Left lung (tissue), 10 donors: ENCODE data around the gene GAREM1. TPM values are rescaled to one million over a fixed set of nuclear protein-coding genes. Genes with fewer than 3 reads are reported as not detected.

Experiments
- ATAC-seq: fragments of 200-7000 bp; cut with Tn5 transposase; one replicate; pipeline ENCODE4 v1.9.1; 2020; ENCODE audit warnings: moderate library complexity
- DNase-seq, 4 donors: peaks; one replicate each; pipeline ENCODE4 v3.0.0-alpha.2; 2013 to 2020
- H3K27ac ChIP-seq, 2 donors: fragments of 200-600 bp; sonication (generic) in 1 of 2; one replicate each; pipeline versions ENCODE4 v1.5.0 to v1.8.0; 2020 to 2021
- H3K27me3 ChIP-seq, 2 donors: fragments of 200-600 bp; sonication (generic) in 1 of 2; one replicate each; pipeline versions ENCODE4 v1.5.0 to v1.8.0; 2020 to 2021
- H3K36me3 ChIP-seq, 2 donors: fragments of 200-600 bp; sonication (generic) in 1 of 2; one replicate each; pipeline versions ENCODE4 v1.5.0 to v1.8.0; 2020 to 2021
- H3K4me1 ChIP-seq, 2 donors: fragments of 200-600 bp; one replicate each; pipeline ENCODE4 v1.8.0; 2021
- H3K4me3 ChIP-seq, 2 donors: fragments of 200-600 bp; sonication (generic) in 1 of 2; one replicate each; pipeline versions ENCODE4 v1.5.0 to v1.8.0; 2020 to 2021; ENCODE audit warnings: mild to moderate bottlenecking in 1 of 2
- H3K9me3 ChIP-seq, 2 donors: fragments of 200-600 bp; sonication (generic) in 1 of 2; one replicate each; pipeline versions ENCODE4 v1.5.0 to v1.8.0; 2020 to 2021
- intact Hi-C, 2 donors: fragments of 100-400 bp; cut with DNase I; formaldehyde crosslinking; loops; one replicate each; pipeline versions ENCODE4 v1.11.2 to v1.14.2; 2022
- polyA plus RNA-seq, 6 donors: library from polyadenylated mRNA; unstranded; fragments of 120-200 nt; gene quantifications; one replicate each; pipeline ENCODE4 v1.2.1, GENCODE V29; 2013; ENCODE audit not compliant: insufficient read length in 6 of 6
- total RNA-seq, 2 donors: library from RNA; stranded (reverse); fragmentation: NEBNext Ultra II Directional; extraction: Animal tissue kit (Norgen Biotek cat#: 25700); gene quantifications; one replicate each; pipeline ENCODE4 v1.2.1, GENCODE V29; 2021
- TF ChIP-seq, protein P1 (sequence below), 2 donors: fragments of 200-600 bp; sonication (generic) in 1 of 2; IDR thresholded peaks; one replicate each; pipeline versions ENCODE4 v1.5.0 to v1.8.0; 2021; ENCODE audit warnings: antibody characterized with exemption in 2 of 2
- donor health status: DM: no; HTN: yes; CAD: no.
- donor health status: DM: no; HTN: no; CAD: no.

The GAREM1 gene
- total and polyA plus RNA-seq, 8 donors, result 10.3 to 20.2 (median 13.1) TPM

DNA sequence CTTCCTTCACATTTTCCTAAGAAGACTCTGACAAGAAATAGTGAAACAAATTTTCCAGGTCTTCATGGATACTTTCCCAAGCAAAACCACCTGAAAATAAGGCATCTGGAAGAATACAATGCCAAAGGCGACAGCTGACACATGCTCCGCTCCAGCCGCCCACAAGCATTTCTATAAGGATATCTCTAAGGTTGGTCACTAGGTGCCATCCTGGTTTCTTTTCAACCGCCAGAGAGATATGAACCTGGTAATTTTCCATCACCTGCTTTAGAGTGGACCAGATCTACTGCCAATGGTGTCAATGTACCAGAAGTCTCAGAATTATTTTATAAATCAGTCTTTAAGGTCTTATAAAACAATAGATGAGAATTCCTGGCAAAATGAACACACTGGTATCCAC is 97.2 kb downstream of the GAREM1 start:
- H3K27ac ChIP-seq, result no peak overlapping the region
- no peaks in the 10 kb centered on the region for H3K4me1 ChIP-seq
- no peaks in the 10 kb centered on the region for H3K36me3 ChIP-seq
- no peak overlapping the region for H3K4me3 ChIP-seq
- no peaks in the 10 kb centered on the region for H3K27me3 ChIP-seq
- intact Hi-C loops, result no loop called here
- TF ChIP-seq, protein P1, sequence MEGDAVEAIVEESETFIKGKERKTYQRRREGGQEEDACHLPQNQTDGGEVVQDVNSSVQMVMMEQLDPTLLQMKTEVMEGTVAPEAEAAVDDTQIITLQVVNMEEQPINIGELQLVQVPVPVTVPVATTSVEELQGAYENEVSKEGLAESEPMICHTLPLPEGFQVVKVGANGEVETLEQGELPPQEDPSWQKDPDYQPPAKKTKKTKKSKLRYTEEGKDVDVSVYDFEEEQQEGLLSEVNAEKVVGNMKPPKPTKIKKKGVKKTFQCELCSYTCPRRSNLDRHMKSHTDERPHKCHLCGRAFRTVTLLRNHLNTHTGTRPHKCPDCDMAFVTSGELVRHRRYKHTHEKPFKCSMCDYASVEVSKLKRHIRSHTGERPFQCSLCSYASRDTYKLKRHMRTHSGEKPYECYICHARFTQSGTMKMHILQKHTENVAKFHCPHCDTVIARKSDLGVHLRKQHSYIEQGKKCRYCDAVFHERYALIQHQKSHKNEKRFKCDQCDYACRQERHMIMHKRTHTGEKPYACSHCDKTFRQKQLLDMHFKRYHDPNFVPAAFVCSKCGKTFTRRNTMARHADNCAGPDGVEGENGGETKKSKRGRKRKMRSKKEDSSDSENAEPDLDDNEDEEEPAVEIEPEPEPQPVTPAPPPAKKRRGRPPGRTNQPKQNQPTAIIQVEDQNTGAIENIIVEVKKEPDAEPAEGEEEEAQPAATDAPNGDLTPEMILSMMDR (IDR thresholded peaks at IDR 0.05), result no peak
- no peaks in the 10 kb centered on the region for H3K9me3 ChIP-seq
- DNase-seq, result no peak
- ATAC-seq, result no peak

DNA sequence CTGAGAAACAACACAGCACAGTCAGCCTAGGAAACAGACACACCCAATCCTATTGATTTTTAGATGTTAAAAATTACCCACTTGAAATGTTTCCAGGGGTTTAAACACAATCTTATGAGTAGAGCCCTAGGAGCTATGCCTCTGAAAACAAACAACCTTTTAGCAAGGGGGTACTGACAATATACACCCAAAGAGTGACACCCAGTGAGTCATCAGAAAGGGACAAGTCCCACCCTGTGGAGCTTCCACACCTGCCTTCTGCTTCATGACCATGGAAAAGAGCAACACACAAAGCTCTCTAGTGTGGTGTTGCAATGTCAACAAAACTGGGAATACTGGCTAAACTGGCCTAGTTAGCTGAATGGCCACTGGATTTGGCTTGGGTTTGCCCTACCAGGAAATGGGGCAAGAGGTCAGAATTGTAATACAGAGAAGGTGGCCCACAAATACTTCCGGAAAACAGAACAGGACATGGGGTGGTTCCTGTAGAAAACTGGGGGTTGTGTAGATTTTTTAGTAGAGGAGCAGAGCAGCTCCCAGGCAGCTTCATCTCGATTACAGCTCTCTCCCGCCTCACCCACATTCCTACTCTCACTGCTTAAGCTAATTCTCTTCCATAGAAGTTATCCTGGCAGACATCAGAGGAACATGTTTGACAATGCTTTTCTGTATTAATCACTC is 98.2 kb downstream of the GAREM1 start:
- DNase-seq, result peak in 2 of 4 donors; percentile 42 to 68

DNA sequence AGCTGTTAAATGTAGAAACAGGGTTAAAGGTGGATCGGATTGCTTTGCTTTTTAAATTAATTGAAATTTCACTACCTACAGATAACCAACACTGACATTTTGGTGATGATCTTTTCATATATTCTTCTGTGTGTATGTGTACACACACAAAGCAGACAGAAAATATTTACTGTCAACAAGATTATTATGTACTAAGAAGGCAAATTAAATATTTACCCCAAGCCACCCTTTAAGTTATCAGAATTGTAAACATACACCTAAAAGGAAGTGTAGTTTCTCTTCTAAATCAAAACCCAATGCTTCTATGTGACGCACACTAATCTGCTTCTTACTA is 98.7 kb downstream of the GAREM1 start:
- no peak overlapping the region for H3K4me3 ChIP-seq
- peak overlapping the region; percentile 45 to 47 for H3K27ac ChIP-seq

More for the DNA sequence above, 98.2 kb downstream of the GAREM1 start:
- peak; percentile 88 for ATAC-seq
- Histone ChIP-seq H3K4me1 (no peaks in the 10 kb centered on the region), H3K9me3 (no peaks in the 10 kb centered on the region), H3K27me3 (no peaks in the 10 kb centered on the region), H3K27ac (peak overlapping the region; percentile 45 to 47), H3K4me3 (no peak overlapping the region), H3K36me3 (no peaks in the 10 kb centered on the region)
- TF ChIP-seq, protein P1 (IDR thresholded peaks at IDR 0.05), result no peak
- intact Hi-C loops, result no loop called here

DNA sequence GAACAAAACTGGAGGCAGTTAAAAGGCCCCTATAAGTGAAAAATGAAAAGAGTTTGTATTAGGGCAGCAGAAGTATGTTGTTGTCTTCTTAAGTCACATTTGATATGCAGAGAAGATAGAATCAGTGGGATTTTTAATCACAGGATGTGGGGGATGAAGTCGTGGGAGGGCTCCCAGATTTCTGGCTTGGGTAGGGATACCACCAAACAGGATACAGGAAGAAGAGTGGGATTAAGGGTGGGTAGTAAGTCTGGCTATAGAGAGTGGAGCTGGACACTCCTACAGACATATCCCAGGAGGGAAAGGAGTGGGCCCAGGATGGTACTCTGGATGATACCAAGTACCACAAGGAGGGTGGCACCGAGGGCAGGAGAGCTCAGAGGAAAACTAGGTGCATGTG is 99.3 kb downstream of the GAREM1 start:
- TF ChIP-seq, protein P1 (IDR thresholded peaks at IDR 0.05), result no peak
- Histone ChIP-seq H3K27ac (peak overlapping the region; percentile 45 to 47), H3K4me3 (no peak overlapping the region), H3K36me3 (no peaks in the 10 kb centered on the region), H3K9me3 (no peaks in the 10 kb centered on the region), H3K4me1 (no peaks in the 10 kb centered on the region), H3K27me3 (no peaks in the 10 kb centered on the region)
- no peak for ATAC-seq
- DNase-seq, result no peak
- intact Hi-C loops, result no loop called here

More for the DNA sequence above, 98.7 kb downstream of the GAREM1 start:
- Histone ChIP-seq H3K9me3 (no peaks in the 10 kb centered on the region), H3K27me3 (no peaks in the 10 kb centered on the region), H3K4me1 (no peaks in the 10 kb centered on the region), H3K36me3 (no peaks in the 10 kb centered on the region)
- DNase-seq (no peak), ATAC-seq (no peak)
- TF ChIP-seq, protein P1 (IDR thresholded peaks at IDR 0.05), result no peak
- intact Hi-C loops, result no loop called here

DNA sequence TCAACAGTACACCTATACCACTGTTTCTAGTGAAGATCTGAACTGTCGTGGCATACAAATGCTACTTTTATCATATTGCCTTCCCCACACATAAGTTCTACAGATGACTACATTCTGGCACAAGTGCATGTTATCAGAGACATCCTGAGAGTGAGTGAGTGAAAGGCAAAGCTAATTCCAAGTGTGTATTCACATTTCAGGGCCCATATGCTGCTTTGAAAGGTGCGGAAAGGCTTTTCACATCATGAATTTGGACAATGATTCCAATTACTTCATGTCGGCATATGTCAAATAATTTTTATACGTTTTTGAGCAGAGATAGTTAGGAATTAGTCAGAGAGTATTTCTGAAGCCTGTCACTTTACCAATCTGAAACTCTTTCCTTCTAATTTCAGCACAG is 101.7 kb downstream of the GAREM1 start:
- Histone ChIP-seq H3K4me3 (no peak overlapping the region), H3K36me3 (no peaks in the 10 kb centered on the region), H3K4me1 (no peaks in the 10 kb centered on the region), H3K27ac (no peak overlapping the region), H3K9me3 (no peaks in the 10 kb centered on the region), H3K27me3 (no peaks in the 10 kb centered on the region)
- ATAC-seq (no peak), DNase-seq (no peak)
- TF ChIP-seq, protein P1 (IDR thresholded peaks at IDR 0.05), result no peak
- intact Hi-C loops, result no loop called here
